Keratinocyte (primary cell): Measurements from ENCODE around the gene ROR2. TPM values are rescaled to one million over a fixed set of nuclear protein-coding genes. Genes with fewer than 3 reads are reported as not detected.

Experiments
- DNase-seq: peaks from one replicate; pipeline ENCODE4 v3.0.0-alpha.2; 2011; ENCODE audit warnings: low read depth, missing footprints, low spot score
- FAIRE-seq: peaks from 2 replicates; lab custom pipeline; 2011; peaks lifted over from hg19 to GRCh38; lab: Jason Lieb, UNC
- H2AFZ ChIP-seq: 2 replicates; pipeline ENCODE4 v1.6.0; 2012; ENCODE audit warnings: low read length, control low read depth, inconsistent platforms; ENCODE audit not compliant: control insufficient read depth
- H3K27ac ChIP-seq: 2 replicates; pipeline ENCODE4 v1.5.1; 2011; ENCODE audit warnings: low read length; ENCODE audit not compliant: control insufficient read depth, insufficient read depth
- H3K27me3 ChIP-seq: 3 replicates; pipeline ENCODE4 v1.6.0; 2011; ENCODE audit warnings: low read length; ENCODE audit not compliant: control insufficient read depth, insufficient read depth; ENCODE audit errors: extremely low read depth
- H3K36me3 ChIP-seq, 2 experiments: 2 replicates in 1 of 2; 3 replicates in 1 of 2; pipeline ENCODE4 v1.5.1; 2011; ENCODE audit warnings: low read length in 2 of 2, mild to moderate bottlenecking in 1 of 2; ENCODE audit not compliant: control insufficient read depth in 2 of 2, insufficient read depth in 2 of 2; ENCODE audit errors: extremely low read depth in 1 of 2
- H3K4me1 ChIP-seq: 3 replicates; pipeline ENCODE4 v1.5.1; 2011; ENCODE audit warnings: low read length; ENCODE audit not compliant: control insufficient read depth, insufficient read depth; ENCODE audit errors: extremely low read depth
- H3K4me2 ChIP-seq: 3 replicates; pipeline ENCODE4 v1.6.0; 2011; ENCODE audit warnings: low read depth, low read length; ENCODE audit not compliant: control insufficient read depth, insufficient read depth; ENCODE audit errors: extremely low read depth
- H3K4me3 ChIP-seq, 3 experiments: fragments of 200-600 bp in 1 of 3; sonication (generic) in 1 of 3; 2 replicates in 2 of 3; 3 replicates in 1 of 3; pipeline ENCODE4 v1.5.1; 2011 to 2016; ENCODE audit warnings: low read length in 3 of 3, mild to moderate bottlenecking in 3 of 3, control low read depth in 2 of 3, inconsistent platforms in 1 of 3, low read depth in 1 of 3, mixed read lengths in 1 of 3, mixed run types in 1 of 3, moderate library complexity in 1 of 3; ENCODE audit not compliant: control insufficient read depth in 2 of 3, insufficient read depth in 2 of 3; ENCODE audit errors: extremely low read depth in 1 of 3
- H3K79me2 ChIP-seq: 2 replicates; pipeline ENCODE4 v1.6.0; 2012; ENCODE audit warnings: low read length; ENCODE audit not compliant: control insufficient read depth, insufficient read depth
- H3K9ac ChIP-seq: 3 replicates; pipeline ENCODE4 v1.6.0; 2011; ENCODE audit warnings: low read length; ENCODE audit not compliant: control insufficient read depth, insufficient read depth; ENCODE audit errors: extremely low read depth
- H3K9me1 ChIP-seq: 3 replicates; pipeline ENCODE4 v1.6.0; 2011; ENCODE audit warnings: low read length; ENCODE audit not compliant: control insufficient read depth, insufficient read depth; ENCODE audit errors: extremely low read depth
- H3K9me3 ChIP-seq: 2 replicates; pipeline ENCODE4 v1.5.1; 2012; ENCODE audit warnings: low read depth, low read length; ENCODE audit not compliant: control insufficient read depth
- H4K20me1 ChIP-seq: 3 replicates; pipeline ENCODE4 v1.6.0; 2011; ENCODE audit warnings: low read length; ENCODE audit not compliant: control insufficient read depth, insufficient read depth; ENCODE audit errors: extremely low read depth
- EZH2 ChIP-seq: IDR thresholded peaks from one replicate; pipeline ENCODE4 v1.6.1; 2012; ENCODE audit warnings: inconsistent platforms, mild to moderate bottlenecking, low read length, moderate library complexity
- dilution Hi-C: fragments of 300-500 bp; cut with MboI; formaldehyde crosslinking; loops from one replicate; pipeline ENCODE4 v1.7.0; 2020; ENCODE audit warnings: low sequenced_read_pairs; ENCODE audit not compliant: extremely low pct_ligation_motif_present
- polyA plus RNA-seq, 5 experiments: library from polyadenylated mRNA; depleted of rRNA in 3 of 5; stranded (reverse) in 3 of 5; stranded (forward) in 1 of 5; unstranded in 1 of 5; fragments of >200 nt; gene quantifications; 1 replicate in 1 of 5; 2 replicates in 3 of 5; 3 replicates in 1 of 5; pipeline versions ENCODE4 v1.2.1 to v1.2.3, GENCODE V29; 2011 to 2012; ENCODE audit warnings: missing spikeins in 2 of 5, low read depth in 1 of 5, low replicate concordance in 1 of 5
- TF ChIP-seq, protein P1 (sequence below), 3 experiments: IDR thresholded peaks in 1 of 3; conservative IDR thresholded peaks in 1 of 3; optimal IDR thresholded peaks in 1 of 3; 2 replicates in 2 of 3; 3 replicates in 1 of 3; pipeline versions ENCODE3 to v1.5.1; 2011; ENCODE audit warnings: low read length in 3 of 3, mild to moderate bottlenecking in 3 of 3, moderate library complexity in 2 of 3, control low read depth in 1 of 3, inconsistent platforms in 1 of 3; ENCODE audit not compliant: insufficient read depth in 2 of 3; ENCODE audit errors: extremely low read depth in 1 of 3

The ROR2 gene
- polyA plus RNA-seq, 1 donor (not counting 4 experiments of a cell fraction or from before 2014, with no cell fraction given): 0.22 TPM

DNA sequence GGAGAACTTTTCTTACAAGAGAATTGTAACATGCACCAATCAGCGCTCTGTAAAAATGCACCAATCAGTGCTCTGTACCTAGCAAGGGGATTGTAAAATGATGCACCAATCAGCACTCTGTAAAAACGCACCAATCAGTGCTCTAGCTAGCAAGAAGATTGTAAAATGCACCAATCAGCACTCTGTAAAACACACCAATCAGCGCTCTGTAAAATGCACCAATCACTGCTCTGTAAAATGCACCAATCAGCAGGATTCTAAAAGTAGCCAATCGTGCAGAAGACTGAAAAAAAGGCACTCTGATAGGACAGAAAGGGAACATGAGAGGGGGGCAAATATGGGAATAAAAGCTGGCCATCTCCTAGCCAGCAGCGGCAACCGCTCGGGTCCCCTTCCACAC, 233.2 kb downstream of the ROR2 start:
- no peak for DNase-seq
- Histone ChIP-seq H3K9me3 (no peaks in the 10 kb centered on the region), H3K36me3 (no peaks in the 10 kb centered on the region), H3K4me3 (no peak overlapping the region), H2AFZ (no peak overlapping the region), H3K4me1 (peaks cover 5% of the 10 kb centered on the region), H3K4me2 (no peak overlapping the region), H4K20me1 (no peaks in the 10 kb centered on the region), H3K79me2 (no peaks in the 10 kb centered on the region), H3K9me1 (no peaks in the 10 kb centered on the region), H3K27ac (no peak overlapping the region), H3K27me3 (peaks cover 10% of the 10 kb centered on the region), H3K9ac (no peak overlapping the region)
- FAIRE-seq: no peak
- dilution Hi-C loops: no loop called here
- TF ChIP-seq EZH2: no peak
- TF ChIP-seq, protein P1, sequence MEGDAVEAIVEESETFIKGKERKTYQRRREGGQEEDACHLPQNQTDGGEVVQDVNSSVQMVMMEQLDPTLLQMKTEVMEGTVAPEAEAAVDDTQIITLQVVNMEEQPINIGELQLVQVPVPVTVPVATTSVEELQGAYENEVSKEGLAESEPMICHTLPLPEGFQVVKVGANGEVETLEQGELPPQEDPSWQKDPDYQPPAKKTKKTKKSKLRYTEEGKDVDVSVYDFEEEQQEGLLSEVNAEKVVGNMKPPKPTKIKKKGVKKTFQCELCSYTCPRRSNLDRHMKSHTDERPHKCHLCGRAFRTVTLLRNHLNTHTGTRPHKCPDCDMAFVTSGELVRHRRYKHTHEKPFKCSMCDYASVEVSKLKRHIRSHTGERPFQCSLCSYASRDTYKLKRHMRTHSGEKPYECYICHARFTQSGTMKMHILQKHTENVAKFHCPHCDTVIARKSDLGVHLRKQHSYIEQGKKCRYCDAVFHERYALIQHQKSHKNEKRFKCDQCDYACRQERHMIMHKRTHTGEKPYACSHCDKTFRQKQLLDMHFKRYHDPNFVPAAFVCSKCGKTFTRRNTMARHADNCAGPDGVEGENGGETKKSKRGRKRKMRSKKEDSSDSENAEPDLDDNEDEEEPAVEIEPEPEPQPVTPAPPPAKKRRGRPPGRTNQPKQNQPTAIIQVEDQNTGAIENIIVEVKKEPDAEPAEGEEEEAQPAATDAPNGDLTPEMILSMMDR (optimal IDR thresholded peaks at IDR 0.05 in 1 of 3, IDR thresholded peaks at IDR 0.05 in 1 of 3, conservative IDR thresholded peaks at IDR 0.05 in 1 of 3; ENCODE audit: extremely low read depth in 1 of 3, insufficient read depth in 2 of 3, low read length in 3 of 3): no peak

DNA sequence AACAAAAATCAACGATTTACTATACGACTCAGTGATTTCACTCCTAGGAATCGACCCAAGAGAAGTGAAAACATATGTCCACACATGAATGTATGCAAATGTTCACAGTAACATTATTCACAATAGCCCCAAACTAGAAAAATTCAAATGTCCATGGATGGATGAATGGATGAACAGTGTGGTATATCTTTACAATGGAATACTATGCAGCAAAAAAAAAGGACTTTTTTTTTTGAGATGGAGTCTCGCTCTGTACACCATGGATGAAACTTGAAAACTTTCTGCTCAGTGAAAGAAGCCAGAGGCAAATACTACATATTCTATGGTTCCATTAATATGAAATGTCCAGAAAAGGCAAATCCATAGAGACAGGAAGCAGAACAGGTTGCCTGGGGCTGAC, 233.8 kb downstream of the ROR2 start:
- no peaks in the 10 kb centered on the region for H3K79me2 ChIP-seq
- H2AFZ ChIP-seq: no peak overlapping the region
- no peaks in the 10 kb centered on the region for H4K20me1 ChIP-seq
- H3K4me2 ChIP-seq: no peak overlapping the region
- H3K36me3 ChIP-seq: no peaks in the 10 kb centered on the region
- H3K4me1 ChIP-seq: peaks cover 5% of the 10 kb centered on the region
- dilution Hi-C loops: no loop called here
- no peaks in the 10 kb centered on the region for H3K9me3 ChIP-seq
- H3K27me3 ChIP-seq: peaks cover 10% of the 10 kb centered on the region
- H3K9ac ChIP-seq: no peak overlapping the region
- FAIRE-seq (no peak), DNase-seq (no peak)
- no peaks in the 10 kb centered on the region for H3K9me1 ChIP-seq
- TF ChIP-seq, protein P1 (optimal IDR thresholded peaks at IDR 0.05 in 1 of 3, IDR thresholded peaks at IDR 0.05 in 1 of 3, conservative IDR thresholded peaks at IDR 0.05 in 1 of 3; ENCODE audit: extremely low read depth in 1 of 3, insufficient read depth in 2 of 3, low read length in 3 of 3): no peak
- no peak for TF ChIP-seq EZH2
- no peak overlapping the region for H3K27ac ChIP-seq
- no peak overlapping the region for H3K4me3 ChIP-seq
